PFSK-1 (cell line): Measurements from ENCODE around the gene CEBPG.

Source experiments
- POLR2AphosphoS5 ChIP-seq: IDR thresholded peaks from 2 replicates; pipeline ENCODE4 v1.6.1; 2012; ENCODE audit warnings: low read depth, mild to moderate bottlenecking, control low read depth, low read length, moderate library complexity
- SIN3A ChIP-seq: IDR thresholded peaks from 2 replicates; pipeline ENCODE4 v1.6.1; 2012; ENCODE audit warnings: mild to moderate bottlenecking, low read length, moderate library complexity, borderline replicate concordance; ENCODE audit not compliant: insufficient read depth
- TAF1 ChIP-seq: IDR thresholded peaks from 2 replicates; pipeline ENCODE4 v1.6.1; 2012; ENCODE audit warnings: low read length, control low read depth, borderline replicate concordance; ENCODE audit not compliant: insufficient read depth
- TF ChIP-seq, protein P1 (sequence below), 2 experiments: IDR thresholded peaks; 2 replicates each; pipeline versions ENCODE4 v1.6.1 to v1.8.0; 2011 to 2012; ENCODE audit warnings: low read depth in 2 of 2, low read length in 2 of 2, control low read depth in 1 of 2, inconsistent platforms in 1 of 2, mild to moderate bottlenecking in 1 of 2, moderate library complexity in 1 of 2; ENCODE audit not compliant: insufficient read depth in 1 of 2

GRCh38 chr19:33397536-33398360 lies 24.2 kb downstream of the CEBPG start:
- TF ChIP-seq POLR2AphosphoS5, result no peak
- TF ChIP-seq SIN3A, result no peak
- TF ChIP-seq, protein P1, sequence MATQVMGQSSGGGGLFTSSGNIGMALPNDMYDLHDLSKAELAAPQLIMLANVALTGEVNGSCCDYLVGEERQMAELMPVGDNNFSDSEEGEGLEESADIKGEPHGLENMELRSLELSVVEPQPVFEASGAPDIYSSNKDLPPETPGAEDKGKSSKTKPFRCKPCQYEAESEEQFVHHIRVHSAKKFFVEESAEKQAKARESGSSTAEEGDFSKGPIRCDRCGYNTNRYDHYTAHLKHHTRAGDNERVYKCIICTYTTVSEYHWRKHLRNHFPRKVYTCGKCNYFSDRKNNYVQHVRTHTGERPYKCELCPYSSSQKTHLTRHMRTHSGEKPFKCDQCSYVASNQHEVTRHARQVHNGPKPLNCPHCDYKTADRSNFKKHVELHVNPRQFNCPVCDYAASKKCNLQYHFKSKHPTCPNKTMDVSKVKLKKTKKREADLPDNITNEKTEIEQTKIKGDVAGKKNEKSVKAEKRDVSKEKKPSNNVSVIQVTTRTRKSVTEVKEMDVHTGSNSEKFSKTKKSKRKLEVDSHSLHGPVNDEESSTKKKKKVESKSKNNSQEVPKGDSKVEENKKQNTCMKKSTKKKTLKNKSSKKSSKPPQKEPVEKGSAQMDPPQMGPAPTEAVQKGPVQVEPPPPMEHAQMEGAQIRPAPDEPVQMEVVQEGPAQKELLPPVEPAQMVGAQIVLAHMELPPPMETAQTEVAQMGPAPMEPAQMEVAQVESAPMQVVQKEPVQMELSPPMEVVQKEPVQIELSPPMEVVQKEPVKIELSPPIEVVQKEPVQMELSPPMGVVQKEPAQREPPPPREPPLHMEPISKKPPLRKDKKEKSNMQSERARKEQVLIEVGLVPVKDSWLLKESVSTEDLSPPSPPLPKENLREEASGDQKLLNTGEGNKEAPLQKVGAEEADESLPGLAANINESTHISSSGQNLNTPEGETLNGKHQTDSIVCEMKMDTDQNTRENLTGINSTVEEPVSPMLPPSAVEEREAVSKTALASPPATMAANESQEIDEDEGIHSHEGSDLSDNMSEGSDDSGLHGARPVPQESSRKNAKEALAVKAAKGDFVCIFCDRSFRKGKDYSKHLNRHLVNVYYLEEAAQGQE (IDR thresholded peaks at IDR 0.05; ENCODE audit: insufficient read depth in 1 of 2, low read depth in 2 of 2, low read length in 2 of 2), result no peak
- TF ChIP-seq TAF1, result no peak
